ENCODE results near the gene PIGV. TPM values are rescaled to one million over a fixed set of nuclear protein-coding genes. Genes with fewer than 3 reads are reported as not detected.

Gene PIGV
- total RNA-seq, 5 donors from 2014 or later (not counting 1 experiment from before 2014, with no cell fraction given), result 10.3 to 24.0 (median 20.3) TPM

DNA sequence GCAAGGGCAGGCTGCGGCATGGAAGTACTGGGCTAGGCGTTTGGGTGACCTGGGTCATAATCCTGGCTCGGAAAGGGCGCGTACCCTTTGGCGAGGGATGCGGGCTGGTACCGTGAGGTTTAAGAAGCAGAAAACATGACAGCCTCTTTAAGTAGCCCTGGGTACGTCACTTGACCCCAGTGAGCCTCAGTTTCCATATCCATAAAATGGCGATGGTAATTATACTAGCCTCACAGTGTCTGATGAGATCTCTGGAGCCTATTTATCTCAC is 700 bp downstream of the PIGV start:
- peak in 1 of 35 experiments; percentile 5 for DNase-seq
- Histone ChIP-seq H3K4me1 (ENCODE audit: control insufficient read depth in 1 of 2, extremely low read depth in 1 of 2, insufficient read depth in 2 of 2, low read length in 2 of 2) (peaks cover 23 to 65% of the 10 kb centered on the region in 2 experiments), H3K9me3 (no peaks in the 10 kb centered on the region), H3K4me3 (ENCODE audit: control insufficient read depth in 1 of 2, extremely low read depth in 1 of 2, low read length in 1 of 2) (peak overlapping the region; percentile 82 to 98), H3K36me3 (ENCODE audit: control insufficient read depth in 2 of 2, extremely low read depth in 1 of 2, insufficient read depth in 1 of 2, low read length in 1 of 2) (peaks cover 0 to 13% of the 10 kb centered on the region in 2 donors), H3K27me3 (replicated peaks in 1 of 2; ENCODE audit: control insufficient read depth in 2 of 2, extremely low read depth in 1 of 2, insufficient read depth in 2 of 2, low read length in 1 of 2) (no peaks in the 10 kb centered on the region), H3K27ac (ENCODE audit: low read length) (peak overlapping the region; percentile 97)
- Mint-ChIP-seq H3K27ac (peak overlapping the region; percentile 94 to 99), H3K36me3 (peaks cover 14% of the 10 kb centered on the region), H3K4me1 (peaks cover 65 to 79% (median 76%) of the 10 kb centered on the region in 3 donors), H3K9me3 (no peaks in the 10 kb centered on the region), H3K27me3 (no peaks in the 10 kb centered on the region), H3K4me3 (peak overlapping the region; percentile 86 to 100 (median 98))
- POLR2A ChIA-PET, result interaction anchor here (0.5 to 2.3 kb wide), 4 partner anchors 69 to 223 kb away, joined by 3 to 8 read pairs (median 6); no protein-coding TSS in a partner anchor
- no peak for ATAC-seq (replicated peaks in 1 of 4)
- CTCF ChIA-PET, result interaction anchor here (0.5 to 6.3 kb wide), 25 partner anchors 9 to 373 kb away, joined by 3 to 156 read pairs (median 5); no protein-coding TSS in a partner anchor
- 0% methylated on average over 1 of the region's 10 CpGs for WGBS (ENCODE audit: insufficient coverage)

DNA sequence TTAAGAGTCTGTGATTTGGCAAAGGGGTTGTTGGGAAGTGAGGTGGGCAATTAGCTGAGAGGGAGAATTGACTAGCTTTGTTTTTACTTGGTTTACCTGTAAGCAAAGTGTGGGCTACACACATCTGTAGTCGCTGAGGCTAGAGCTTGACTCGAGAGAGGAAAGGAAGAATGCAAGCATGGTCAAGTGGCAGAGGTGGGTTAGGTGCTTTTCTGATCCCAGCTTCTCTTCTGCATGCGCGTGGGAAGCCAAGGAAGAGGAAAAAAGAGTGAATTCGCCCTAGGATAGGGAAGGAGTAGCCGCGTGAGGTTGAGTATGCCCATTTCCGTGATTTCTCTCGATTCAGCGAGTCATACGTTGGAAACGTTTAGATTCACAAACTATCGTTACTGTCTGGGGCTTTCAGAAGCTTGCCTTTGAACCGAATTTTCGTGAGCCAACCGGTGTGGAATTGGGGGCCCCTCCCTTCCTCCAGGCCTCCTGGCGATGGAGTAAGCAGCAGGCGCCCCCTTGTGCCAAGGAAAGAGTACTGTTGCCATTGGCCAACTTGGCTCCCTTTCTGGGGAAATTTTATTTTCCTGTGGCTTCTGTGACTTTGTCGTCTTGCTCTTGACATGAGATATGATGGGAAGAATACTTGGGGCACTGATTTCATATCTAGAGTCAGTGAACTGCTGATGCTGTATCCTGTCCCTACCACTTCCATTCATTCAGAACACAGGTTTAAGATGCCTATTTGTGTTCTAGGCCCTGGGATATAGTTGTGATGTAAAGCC is 1.3 kb downstream of the PIGV start:
- H3K27ac ChIP-seq (ENCODE audit: low read length), result peak overlapping the region; percentile 97
- ChIA-PET CTCF (interaction anchor here (0.6 to 6.3 kb wide), 29 partner anchors 8 to 373 kb away, joined by 3 to 156 read pairs (median 5); partner anchors contain the start of gene NUDC (in 1 of the 2)), POLR2A (interaction anchor here (0.5 to 2.3 kb wide), 4 partner anchors 70 to 222 kb away, joined by 3 to 8 read pairs (median 6); no protein-coding TSS in a partner anchor)
- H3K27me3 ChIP-seq (replicated peaks in 1 of 2; ENCODE audit: control insufficient read depth in 2 of 2, extremely low read depth in 1 of 2, insufficient read depth in 2 of 2, low read length in 1 of 2), result no peaks in the 10 kb centered on the region
- H3K36me3 ChIP-seq (ENCODE audit: control insufficient read depth in 2 of 2, extremely low read depth in 1 of 2, insufficient read depth in 1 of 2, low read length in 1 of 2), result peaks cover 2 to 15% of the 10 kb centered on the region in 2 donors
- ATAC-seq (replicated peaks in 1 of 4) (peak; percentile 28 to 51 (median 44)), DNase-seq (peak; percentile 65 to 94 (median 85))
- peak overlapping the region; percentile 86 to 100 (median 98) for H3K4me3 Mint-ChIP-seq
- peaks cover 23 to 62% of the 10 kb centered on the region in 2 experiments for H3K4me1 ChIP-seq (ENCODE audit: control insufficient read depth in 1 of 2, extremely low read depth in 1 of 2, insufficient read depth in 2 of 2, low read length in 2 of 2)
- no peaks in the 10 kb centered on the region for H3K9me3 Mint-ChIP-seq
- no peaks in the 10 kb centered on the region for H3K9me3 ChIP-seq
- no peaks in the 10 kb centered on the region for H3K27me3 Mint-ChIP-seq
- H3K4me3 ChIP-seq (ENCODE audit: control insufficient read depth in 1 of 2, extremely low read depth in 1 of 2, low read length in 1 of 2), result peak overlapping the region; percentile 82 to 98
- H3K36me3 Mint-ChIP-seq, result peaks cover 17% of the 10 kb centered on the region
- H3K4me1 Mint-ChIP-seq, result peaks cover 64 to 76% (median 75%) of the 10 kb centered on the region in 3 donors
- under 1% methylated on average over 16 of the region's 19 CpGs for WGBS (ENCODE audit: insufficient coverage)
- H3K27ac Mint-ChIP-seq, result peak overlapping the region; percentile 94 to 99

DNA sequence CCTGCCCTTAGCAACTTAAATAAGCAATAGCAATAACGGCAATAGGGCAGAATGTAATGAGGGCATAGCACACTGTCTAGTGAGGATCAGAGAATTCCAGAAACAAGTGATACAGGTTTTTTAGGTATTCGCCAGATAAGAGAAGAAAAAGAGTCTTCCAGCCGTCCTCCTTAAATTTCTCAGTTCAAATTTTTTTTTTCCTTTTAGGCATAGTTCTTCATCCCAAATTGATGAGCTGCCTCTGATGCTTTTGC is 1.8 kb downstream of the PIGV start:
- no CpG with 5 or more reads among the region's 3 CpGs for WGBS (ENCODE audit: insufficient coverage)
- Mint-ChIP-seq H3K27me3 (no peaks in the 10 kb centered on the region), H3K36me3 (peaks cover 22% of the 10 kb centered on the region), H3K4me1 (peaks cover 60 to 71% (median 70%) of the 10 kb centered on the region in 3 donors), H3K27ac (peak overlapping the region; percentile 94 to 99), H3K4me3 (peak overlapping the region in 2 of 3 donors; percentile 86 to 100), H3K9me3 (no peaks in the 10 kb centered on the region)
- Histone ChIP-seq H3K4me1 (ENCODE audit: control insufficient read depth in 1 of 2, extremely low read depth in 1 of 2, insufficient read depth in 2 of 2, low read length in 2 of 2) (peaks cover 23 to 57% of the 10 kb centered on the region in 2 experiments), H3K9me3 (no peaks in the 10 kb centered on the region), H3K36me3 (ENCODE audit: control insufficient read depth in 2 of 2, extremely low read depth in 1 of 2, insufficient read depth in 1 of 2, low read length in 1 of 2) (peaks cover 7 to 20% of the 10 kb centered on the region in 2 donors), H3K27me3 (replicated peaks in 1 of 2; ENCODE audit: control insufficient read depth in 2 of 2, extremely low read depth in 1 of 2, insufficient read depth in 2 of 2, low read length in 1 of 2) (no peaks in the 10 kb centered on the region), H3K27ac (ENCODE audit: low read length) (peak overlapping the region; percentile 97), H3K4me3 (ENCODE audit: control insufficient read depth in 1 of 2, extremely low read depth in 1 of 2, low read length in 1 of 2) (no peak overlapping the region)
- ChIA-PET POLR2A (interaction anchor here (0.7 to 1.3 kb wide), 3 partner anchors 9 to 191 kb away, joined by 4 to 7 read pairs (median 5); no protein-coding TSS in a partner anchor), CTCF (interaction anchor here (0.6 to 6.3 kb wide), 23 partner anchors 10 to 474 kb away, joined by 3 to 156 read pairs (median 4); partner anchors contain the start of gene NUDC (in 1 of the 2))
- ATAC-seq (replicated peaks in 1 of 4) (no peak), DNase-seq (no peak)

DNA sequence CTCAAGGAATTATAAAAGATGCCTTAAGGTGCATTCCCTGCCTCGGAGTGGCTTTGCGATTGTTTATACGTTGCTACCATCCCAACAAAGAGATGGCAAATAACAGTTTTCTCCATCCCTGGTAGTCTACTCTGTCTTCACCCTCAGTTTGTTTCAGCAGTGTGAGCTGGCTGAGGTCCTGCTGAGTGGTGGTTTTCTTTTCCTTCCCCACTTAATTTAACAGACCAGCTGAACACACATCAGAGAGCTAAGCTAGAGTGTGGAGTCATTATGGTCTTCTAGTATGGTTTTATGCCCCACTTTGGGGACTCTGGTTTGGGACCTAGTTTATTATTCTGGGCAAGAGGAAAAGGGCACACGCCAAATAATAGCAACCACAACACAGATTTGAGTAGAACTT is 2.2 kb downstream of the PIGV start:
- H3K4me1 Mint-ChIP-seq, result peaks cover 56 to 67% (median 66%) of the 10 kb centered on the region in 3 donors
- peak overlapping the region in 1 of 3 donors; percentile 6 for H3K4me3 Mint-ChIP-seq
- no peaks in the 10 kb centered on the region for H3K9me3 Mint-ChIP-seq
- H3K36me3 Mint-ChIP-seq, result peaks cover 26% of the 10 kb centered on the region
- Histone ChIP-seq H3K9me3 (no peaks in the 10 kb centered on the region), H3K4me1 (ENCODE audit: control insufficient read depth in 1 of 2, extremely low read depth in 1 of 2, insufficient read depth in 2 of 2, low read length in 2 of 2) (peaks cover 23 to 54% of the 10 kb centered on the region in 2 experiments), H3K4me3 (ENCODE audit: control insufficient read depth in 1 of 2, extremely low read depth in 1 of 2, low read length in 1 of 2) (no peak overlapping the region), H3K27ac (ENCODE audit: low read length) (peak overlapping the region; percentile 97), H3K27me3 (replicated peaks in 1 of 2; ENCODE audit: control insufficient read depth in 2 of 2, extremely low read depth in 1 of 2, insufficient read depth in 2 of 2, low read length in 1 of 2) (no peaks in the 10 kb centered on the region), H3K36me3 (ENCODE audit: control insufficient read depth in 2 of 2, extremely low read depth in 1 of 2, insufficient read depth in 1 of 2, low read length in 1 of 2) (peaks cover 9 to 24% of the 10 kb centered on the region in 2 donors)
- peak in 1 of 35 experiments; percentile 14 for DNase-seq
- H3K27ac Mint-ChIP-seq, result peak overlapping the region; percentile 94 to 99
- CTCF ChIA-PET, result interaction anchor here (0.5 to 6.3 kb wide), 25 partner anchors 10 to 474 kb away, joined by 3 to 156 read pairs (median 4); partner anchors contain the start of gene NUDC (in 1 of the 2)
- H3K27me3 Mint-ChIP-seq, result no peaks in the 10 kb centered on the region
- no peak for ATAC-seq (replicated peaks in 1 of 4)
- POLR2A ChIA-PET, result interaction anchor here (0.6 to 1.3 kb wide), 7 partner anchors 10 to 870 kb away, joined by 3 to 7 read pairs (median 5); no protein-coding TSS in a partner anchor
- 51% methylated on average over 3 of the region's 4 CpGs for WGBS (ENCODE audit: insufficient coverage)

DNA sequence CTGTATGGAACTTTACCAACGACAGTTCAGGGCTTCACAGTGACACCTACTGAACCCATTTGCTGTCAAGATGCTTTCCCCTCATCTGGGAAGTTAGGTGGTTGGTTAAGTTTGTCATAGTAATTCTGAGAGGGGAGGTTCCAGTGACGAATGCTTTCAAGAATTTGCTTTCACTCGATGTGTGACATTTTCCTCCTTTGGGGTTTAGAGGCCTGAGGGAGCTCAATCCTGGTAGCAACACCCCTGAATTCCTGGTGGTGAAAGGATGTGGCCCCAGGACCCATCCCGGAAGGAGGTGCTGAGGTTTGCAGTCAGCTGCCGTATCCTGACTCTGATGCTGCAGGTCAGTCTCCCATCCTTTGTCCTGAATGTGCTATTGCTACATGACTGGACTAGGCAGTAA is 2.8 kb downstream of the PIGV start:
- 21% methylated on average over 5 of the region's 5 CpGs for WGBS (ENCODE audit: insufficient coverage)
- Histone ChIP-seq H3K36me3 (ENCODE audit: control insufficient read depth in 2 of 2, extremely low read depth in 1 of 2, insufficient read depth in 1 of 2, low read length in 1 of 2) (peaks cover 9 to 28% of the 10 kb centered on the region in 2 donors), H3K9me3 (no peaks in the 10 kb centered on the region), H3K4me3 (ENCODE audit: control insufficient read depth in 1 of 2, extremely low read depth in 1 of 2, low read length in 1 of 2) (no peak overlapping the region), H3K27ac (ENCODE audit: low read length) (peak overlapping the region; percentile 97), H3K4me1 (ENCODE audit: control insufficient read depth in 1 of 2, extremely low read depth in 1 of 2, insufficient read depth in 2 of 2, low read length in 2 of 2) (peaks cover 21 to 48% of the 10 kb centered on the region in 2 experiments), H3K27me3 (replicated peaks in 1 of 2; ENCODE audit: control insufficient read depth in 2 of 2, extremely low read depth in 1 of 2, insufficient read depth in 2 of 2, low read length in 1 of 2) (no peaks in the 10 kb centered on the region)
- H3K27ac Mint-ChIP-seq, result peak overlapping the region; percentile 94 to 99
- peaks cover 29% of the 10 kb centered on the region for H3K36me3 Mint-ChIP-seq
- H3K4me1 Mint-ChIP-seq, result peaks cover 51 to 61% (median 60%) of the 10 kb centered on the region in 3 donors
- H3K27me3 Mint-ChIP-seq, result no peaks in the 10 kb centered on the region
- no peak for ATAC-seq (replicated peaks in 1 of 4)
- DNase-seq, result peak in 1 of 35 experiments; percentile 43
- ChIA-PET CTCF (interaction anchor here (0.5 to 6.3 kb wide), 17 partner anchors 9 to 191 kb away, joined by 3 to 156 read pairs (median 4); no protein-coding TSS in a partner anchor), POLR2A (interaction anchor here (0.6 to 1.3 kb wide), 5 partner anchors 54 to 871 kb away, joined by 3 to 7 read pairs (median 5); no protein-coding TSS in a partner anchor)
- no peaks in the 10 kb centered on the region for H3K9me3 Mint-ChIP-seq
- H3K4me3 Mint-ChIP-seq, result peak overlapping the region in 1 of 3 donors; percentile 25

DNA sequence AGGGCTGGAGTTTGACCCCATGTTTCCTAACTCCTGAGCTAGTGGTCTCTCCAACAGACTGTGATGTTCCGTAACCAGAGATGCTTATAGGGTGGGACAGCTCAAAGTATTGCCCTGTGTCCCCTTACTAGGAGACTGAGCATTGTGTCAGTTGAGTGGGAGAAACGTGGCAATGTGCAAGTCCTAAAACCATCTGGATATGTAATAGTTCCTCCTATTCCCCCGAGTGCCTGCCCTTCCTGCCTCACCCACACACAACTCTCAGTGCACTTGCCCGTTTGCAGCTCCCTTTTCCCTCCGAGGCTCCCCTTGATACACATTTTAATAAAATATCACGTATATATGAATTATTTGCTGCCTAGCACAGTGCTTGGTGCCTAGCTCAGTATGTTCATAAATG is 3.4 kb downstream of the PIGV start:
- no peak overlapping the region for H3K4me3 Mint-ChIP-seq
- CTCF ChIA-PET, result interaction anchor here (0.5 to 6.3 kb wide), 10 partner anchors 8 to 192 kb away, joined by 3 to 156 read pairs (median 10); no protein-coding TSS in a partner anchor
- no peak for DNase-seq
- H3K36me3 ChIP-seq (ENCODE audit: control insufficient read depth in 2 of 2, extremely low read depth in 1 of 2, insufficient read depth in 1 of 2, low read length in 1 of 2), result peaks cover 9 to 28% of the 10 kb centered on the region in 2 donors
- ATAC-seq (replicated peaks in 1 of 4), result no peak
- no peaks in the 10 kb centered on the region for H3K27me3 Mint-ChIP-seq
- H3K4me3 ChIP-seq (ENCODE audit: control insufficient read depth in 1 of 2, extremely low read depth in 1 of 2, low read length in 1 of 2), result no peak overlapping the region
- peaks cover 29% of the 10 kb centered on the region for H3K36me3 Mint-ChIP-seq
- H3K27ac ChIP-seq (ENCODE audit: low read length), result peak overlapping the region; percentile 97
- no peaks in the 10 kb centered on the region for H3K9me3 Mint-ChIP-seq
- no peaks in the 10 kb centered on the region for H3K9me3 ChIP-seq
- POLR2A ChIA-PET, result interaction anchor here in 1 of 2 donors (0.5 kb wide), 1 partner anchor 184 kb away, joined by 5 read pairs; no protein-coding TSS in a partner anchor
- no peaks in the 10 kb centered on the region for H3K27me3 ChIP-seq (replicated peaks in 1 of 2; ENCODE audit: control insufficient read depth in 2 of 2, extremely low read depth in 1 of 2, insufficient read depth in 2 of 2, low read length in 1 of 2)
- H3K27ac Mint-ChIP-seq, result peak overlapping the region; percentile 94 to 99
- peaks cover 46 to 55% (median 54%) of the 10 kb centered on the region in 3 donors for H3K4me1 Mint-ChIP-seq
- H3K4me1 ChIP-seq (ENCODE audit: control insufficient read depth in 1 of 2, extremely low read depth in 1 of 2, insufficient read depth in 2 of 2, low read length in 2 of 2), result peaks cover 15 to 43% of the 10 kb centered on the region in 2 experiments
- WGBS (ENCODE audit: insufficient coverage), result 100% methylated on average over 1 of the region's 6 CpGs
